Mesodermal cell (in vitro differentiated cells): ENCODE data around the gene TMEM114.

Experiments used
- H3K27ac ChIP-seq: 2 replicates; pipeline ENCODE4 v1.7.0; 2013; ENCODE audit warnings: mild to moderate bottlenecking, low read depth, low read length, moderate library complexity; ENCODE audit not compliant: severe bottlenecking
- H3K36me3 ChIP-seq: 2 replicates; pipeline ENCODE4 v1.7.1; 2013; ENCODE audit warnings: mild to moderate bottlenecking, low read length, moderate library complexity; ENCODE audit not compliant: control insufficient read depth, insufficient read depth
- H3K4me1 ChIP-seq: one replicate; pipeline ENCODE4 v1.7.1; 2013; ENCODE audit warnings: mild to moderate bottlenecking, low read length; ENCODE audit not compliant: insufficient read depth, control insufficient read depth, poor library complexity, severe bottlenecking
- H3K4me3 ChIP-seq: 2 replicates; pipeline ENCODE4 v1.7.0; 2013; ENCODE audit warnings: low read length, control low read depth, mild to moderate bottlenecking; ENCODE audit not compliant: insufficient read depth, poor library complexity, severe bottlenecking; ENCODE audit errors: extremely low read depth
- H3K9me3 ChIP-seq: 2 replicates; pipeline ENCODE4 v1.7.1; 2013; ENCODE audit warnings: mild to moderate bottlenecking, low read length, moderate library complexity; ENCODE audit not compliant: control insufficient read depth
- WGBS, 2 experiments: methylation state at CpG; one replicate each; pipeline ENCODE4 v1.1.5; 2013; ENCODE audit warnings: missing lambda C conversion rate in 2 of 2; ENCODE audit not compliant: insufficient coverage in 2 of 2; 5-methylcytosine and 5-hydroxymethylcytosine counted together

TMEM114 gene

GRCh38 chr16:8547762-8548161, 42.5 kb downstream of the TMEM114 start:
- WGBS, 2 experiments = 82 to 87% methylated on average over 6 to 8 of the region's 8 CpGs
- Histone ChIP-seq H3K4me1 (no peaks in the 10 kb centered on the region), H3K27ac (no peak overlapping the region), H3K4me3 (no peak overlapping the region), H3K36me3 (no peaks in the 10 kb centered on the region), H3K9me3 (no peaks in the 10 kb centered on the region)

DNA sequence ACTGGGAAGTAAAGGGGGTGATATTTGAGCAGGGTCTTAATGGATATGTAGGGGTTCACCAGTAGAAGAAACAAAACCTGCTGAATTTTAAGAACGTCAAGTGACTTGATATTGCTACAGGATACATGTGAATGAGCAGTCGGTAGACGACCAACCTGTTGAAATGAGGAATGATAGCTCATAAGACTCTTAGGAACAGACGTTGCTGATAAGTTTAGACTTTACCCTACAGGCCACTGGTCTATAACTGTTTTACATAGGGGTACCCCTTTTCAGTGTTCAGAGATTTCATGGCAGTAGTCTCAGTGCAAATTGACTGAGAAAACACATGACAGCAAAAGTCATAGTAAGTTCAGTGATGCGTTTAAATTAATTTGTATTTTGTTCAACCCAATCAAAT, 45.9 kb downstream of the TMEM114 start:
- no peak overlapping the region for H3K27ac ChIP-seq
- H3K36me3 ChIP-seq = no peaks in the 10 kb centered on the region
- H3K4me3 ChIP-seq = no peak overlapping the region
- 86 to 94% methylated on average over 4 of the region's 5 CpGs for WGBS, 2 experiments
- no peaks in the 10 kb centered on the region for H3K4me1 ChIP-seq
- no peaks in the 10 kb centered on the region for H3K9me3 ChIP-seq

DNA sequence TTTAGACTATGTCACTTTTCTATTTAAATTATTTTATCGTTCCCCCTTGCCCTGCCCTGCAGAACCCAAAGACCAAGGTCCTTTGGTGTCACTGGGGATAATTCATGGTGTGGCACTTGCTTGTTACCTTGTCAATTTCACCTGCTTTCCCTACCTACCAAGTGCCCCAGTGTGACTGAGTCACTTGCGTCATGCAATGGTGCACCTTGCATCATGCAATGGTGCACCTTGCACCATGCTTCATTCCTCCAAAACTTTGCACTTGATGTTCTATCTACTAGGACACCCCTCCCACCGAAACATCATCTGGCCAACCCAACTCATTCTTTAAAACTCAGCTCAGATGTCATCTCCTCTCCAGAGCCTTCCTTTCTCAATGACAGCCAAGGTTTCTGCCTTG, 47.1 kb downstream of the TMEM114 start:
- H3K9me3 ChIP-seq = no peaks in the 10 kb centered on the region
- 64 to 98% methylated on average over 3 of the region's 3 CpGs for WGBS, 2 experiments
- H3K36me3 ChIP-seq = no peaks in the 10 kb centered on the region
- H3K4me3 ChIP-seq = no peak overlapping the region
- no peaks in the 10 kb centered on the region for H3K4me1 ChIP-seq
- H3K27ac ChIP-seq = no peak overlapping the region

DNA sequence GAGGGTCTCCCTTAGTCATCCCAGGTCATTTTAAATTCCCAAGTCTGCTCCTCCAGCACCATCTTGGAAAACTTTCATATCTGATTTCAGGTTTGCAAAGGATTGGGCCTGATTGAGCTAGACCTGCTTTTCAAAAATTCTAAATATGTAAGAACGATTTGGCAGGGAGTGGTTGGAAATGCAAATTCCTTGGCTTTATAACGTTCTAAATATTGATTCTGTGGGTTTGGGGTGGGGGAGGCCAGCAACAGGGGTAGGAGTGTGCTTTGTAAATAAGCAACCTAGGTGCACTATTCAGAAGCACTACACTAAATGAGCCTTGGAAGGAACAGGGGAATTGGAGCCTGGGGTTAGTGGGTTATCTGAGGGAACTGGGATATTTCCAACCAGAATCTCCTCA, 47.9 kb downstream of the TMEM114 start:
- no peaks in the 10 kb centered on the region for H3K36me3 ChIP-seq
- H3K9me3 ChIP-seq = no peaks in the 10 kb centered on the region
- no peaks in the 10 kb centered on the region for H3K4me1 ChIP-seq
- H3K4me3 ChIP-seq = no peak overlapping the region
- H3K27ac ChIP-seq = no peak overlapping the region
- 69 to 81% methylated on average over 2 of the region's 2 CpGs for WGBS, 2 experiments

DNA sequence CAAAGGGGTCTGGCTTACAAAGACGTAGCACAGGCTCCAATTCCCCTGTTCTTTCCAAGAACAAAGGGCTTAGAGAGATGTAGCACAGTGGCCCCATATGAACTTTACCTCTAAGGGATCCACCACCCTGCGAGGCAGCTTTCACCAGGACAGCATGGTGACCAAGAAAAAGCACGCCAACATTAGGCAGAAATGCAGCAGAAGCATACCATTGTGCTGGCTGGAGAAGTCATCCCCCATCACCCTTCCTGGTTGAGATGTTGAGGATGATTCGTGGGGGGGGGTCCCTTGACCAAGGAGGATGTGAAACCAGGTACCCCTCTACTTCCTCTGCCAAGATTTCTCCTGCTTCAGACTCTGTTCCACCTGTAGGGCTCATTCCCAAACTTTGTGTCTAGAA, 48.4 kb downstream of the TMEM114 start:
- Histone ChIP-seq H3K36me3 (no peaks in the 10 kb centered on the region), H3K4me1 (no peaks in the 10 kb centered on the region), H3K4me3 (no peak overlapping the region), H3K27ac (no peak overlapping the region), H3K9me3 (no peaks in the 10 kb centered on the region)
- 63% methylated on average over 2 of the region's 4 CpGs; no CpG with 5 or more reads in 1 of the 2 experiments for WGBS, 2 experiments

DNA sequence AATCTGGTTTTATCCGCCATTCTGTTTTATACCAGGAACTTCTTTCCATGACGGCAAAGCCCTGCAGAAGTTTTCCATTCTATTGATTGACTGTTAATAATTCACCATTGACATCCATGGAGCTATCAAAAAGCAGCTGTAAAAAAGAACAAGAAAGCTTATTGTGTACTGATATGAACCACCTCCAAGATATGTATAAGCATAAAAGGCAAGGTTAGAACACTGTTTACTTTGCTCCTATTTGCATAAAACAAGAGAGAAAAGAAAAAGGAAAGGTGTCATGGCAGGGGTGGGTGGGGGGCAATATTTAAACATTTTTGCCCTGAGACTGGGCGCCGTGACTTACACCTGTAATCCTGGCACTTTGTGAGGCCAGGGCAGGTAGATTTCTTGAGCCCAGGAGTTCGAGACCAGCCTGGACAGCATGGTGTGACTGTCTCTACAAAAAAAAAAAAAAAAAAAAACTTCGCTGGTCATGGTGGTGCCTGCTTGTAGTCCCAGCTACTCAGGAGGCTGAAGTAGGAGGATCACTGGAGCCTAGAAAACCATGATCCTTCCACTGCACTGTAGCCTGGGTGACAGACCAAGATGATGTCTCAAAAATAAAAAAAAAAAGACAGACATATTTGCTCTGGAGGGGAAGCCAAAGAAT, 52.5 kb downstream of the TMEM114 start:
- no peaks in the 10 kb centered on the region for H3K9me3 ChIP-seq
- H3K4me3 ChIP-seq = no peak overlapping the region
- H3K27ac ChIP-seq = no peak overlapping the region
- H3K36me3 ChIP-seq = no peaks in the 10 kb centered on the region
- WGBS, 2 experiments = 68 to 100% methylated on average over 2 to 3 of the region's 6 CpGs
- H3K4me1 ChIP-seq = no peaks in the 10 kb centered on the region

GRCh38 chr16:8533509-8533908, 56.8 kb downstream of the TMEM114 start:
- no peaks in the 10 kb centered on the region for H3K9me3 ChIP-seq
- no peak overlapping the region for H3K4me3 ChIP-seq
- 93 to 100% methylated on average over 1 to 2 of the region's 2 CpGs for WGBS, 2 experiments
- peaks cover 2% of the 10 kb centered on the region for H3K4me1 ChIP-seq
- no peaks in the 10 kb centered on the region for H3K36me3 ChIP-seq
- no peak overlapping the region for H3K27ac ChIP-seq

GRCh38 chr16:8530752-8531384, 59.4 kb downstream of the TMEM114 start:
- Histone ChIP-seq H3K4me3 (no peak overlapping the region), H3K9me3 (no peaks in the 10 kb centered on the region), H3K36me3 (no peaks in the 10 kb centered on the region), H3K27ac (no peak overlapping the region), H3K4me1 (peaks cover 2% of the 10 kb centered on the region)
- WGBS, 2 experiments = 75 to 80% methylated on average over 3 to 5 of the region's 5 CpGs

- H3K4me3 ChIP-seq = no peak overlapping the region
- H3K4me1 ChIP-seq = peaks cover 2% of the 10 kb centered on the region
- H3K9me3 ChIP-seq = no peaks in the 10 kb centered on the region
- no peak overlapping the region for H3K27ac ChIP-seq
- 80 to 100% methylated on average over 1 to 2 of the region's 5 CpGs for WGBS, 2 experiments
- H3K36me3 ChIP-seq = no peaks in the 10 kb centered on the region
Measured at GRCh38 chr16:8528471-8528870, 61.8 kb downstream of the TMEM114 start.

GRCh38 chr16:8523932-8524331, 66.4 kb downstream of the TMEM114 start:
- Histone ChIP-seq H3K4me3 (no peak overlapping the region), H3K27ac (no peak overlapping the region), H3K4me1 (peaks cover 2% of the 10 kb centered on the region), H3K9me3 (no peaks in the 10 kb centered on the region), H3K36me3 (no peaks in the 10 kb centered on the region)
- whole genome bisulfite sequencing, 2 experiments = 86 to 100% methylated on average over 1 to 4 of the region's 6 CpGs

DNA sequence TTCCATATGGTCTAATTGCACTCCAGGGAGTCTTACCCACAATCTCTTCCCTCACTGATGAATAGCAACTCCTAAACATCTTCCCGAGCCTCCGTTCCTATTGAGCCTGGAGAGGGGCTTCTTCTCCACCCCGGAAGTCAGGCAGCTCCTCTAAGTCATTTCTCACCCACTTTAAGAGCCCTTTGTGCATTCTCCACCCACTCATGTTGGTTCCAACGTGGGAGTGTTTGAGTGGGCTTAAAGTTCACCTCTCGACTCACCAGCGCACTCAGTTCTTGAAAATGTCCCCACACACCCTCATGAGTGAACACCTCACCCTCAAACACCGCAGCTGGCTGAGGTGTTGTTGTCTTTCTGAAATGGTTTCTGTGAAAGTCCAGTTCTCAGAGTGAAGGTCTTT, 67.6 kb downstream of the TMEM114 start:
- H3K4me1 ChIP-seq = no peaks in the 10 kb centered on the region
- H3K27ac ChIP-seq = no peak overlapping the region
- 0% methylated on average over 1 of the region's 7 CpGs; no CpG with 5 or more reads in 1 of the 2 experiments for WGBS, 2 experiments
- H3K4me3 ChIP-seq = no peak overlapping the region
- H3K36me3 ChIP-seq = no peaks in the 10 kb centered on the region
- H3K9me3 ChIP-seq = no peaks in the 10 kb centered on the region
